Mucosa of descending colon (tissue), 3 donors: ENCODE data around the gene NRG2. TPM values are rescaled to one million over a fixed set of nuclear protein-coding genes. Genes with fewer than 3 reads are reported as not detected.

Experiments used
- ATAC-seq: fragments of 200-7000 bp; cut with Tn5 transposase; one replicate; pipeline ENCODE4 v1.9.1; 2020; ENCODE audit warnings: mild to moderate bottlenecking, moderate library complexity
- DNase-seq, 3 donors: peaks; one replicate each; pipeline ENCODE4 v3.0.0-alpha.2; 2020
- H3K36me3 ChIP-seq: fragments of 200-600 bp; one replicate; pipeline ENCODE4 v1.8.0; 2021; ENCODE audit warnings: low read depth, mild to moderate bottlenecking
- H3K4me1 ChIP-seq: fragments of 200-600 bp; one replicate; pipeline ENCODE4 v1.8.0; 2021; ENCODE audit warnings: low read depth, mild to moderate bottlenecking
- H3K4me3 ChIP-seq: fragments of 200-600 bp; one replicate; pipeline ENCODE4 v1.8.0; 2021; ENCODE audit warnings: mild to moderate bottlenecking
- H3K9me3 ChIP-seq: fragments of 200-600 bp; one replicate; pipeline ENCODE4 v1.8.0; 2021; ENCODE audit warnings: mild to moderate bottlenecking
- CTCF ChIP-seq: fragments of 200-600 bp; IDR thresholded peaks from one replicate; pipeline ENCODE4 v1.8.0; 2022; ENCODE audit warnings: antibody characterized with exemption, mild to moderate bottlenecking
- intact Hi-C, 2 donors: fragments of 100-400 bp; cut with DNase I in 1 of 2; cut with micrococcal nuclease in 1 of 2; formaldehyde crosslinking; loops; one replicate each; pipeline versions ENCODE4 v1.11.0 to v1.11.1; 2022; cut with DNase I, micrococcal nuclease
- total RNA-seq, 3 donors: library from RNA; stranded (reverse); fragmentation: NEBNext Ultra II Directional in 2 of 3; extraction: Animal tissue kit (Norgen Biotek cat#: 25700) in 2 of 3; gene quantifications; one replicate each; pipeline versions ENCODE4 v1.2.1 to v1.2.4, GENCODE V29; 2021 to 2023
- donor health status: DM: no; HTN: no; CAD: no; lungs with moderate emphysema.
- donor health status: DM: no; HTN: no; CAD: no.
- donor health status: DM: no; HTN: yes; CAD: no.

Gene NRG2
- total RNA-seq, 3 donors from 2014 or later = 0.52 to 7.3 (median 0.89) TPM

- no peak for ATAC-seq
- H3K4me1 ChIP-seq = no peaks in the 10 kb centered on the region
- DNase-seq = no peak
- no peak overlapping the region for H3K4me3 ChIP-seq
- intact Hi-C loops = no loop called here
- H3K36me3 ChIP-seq = no peaks in the 10 kb centered on the region
- TF ChIP-seq CTCF = no peak
- no peaks in the 10 kb centered on the region for H3K9me3 ChIP-seq
Measured at GRCh38 chr5:139837711-139838380, 205.3 kb downstream of the NRG2 start.

- Histone ChIP-seq H3K4me1 (no peaks in the 10 kb centered on the region), H3K36me3 (no peaks in the 10 kb centered on the region), H3K4me3 (no peak overlapping the region), H3K9me3 (no peaks in the 10 kb centered on the region)
- no peak for ATAC-seq
- no peak for TF ChIP-seq CTCF
- DNase-seq = no peak
- intact Hi-C loops = no loop called here
Measured at GRCh38 chr5:139836469-139837208, 206.5 kb downstream of the NRG2 start.

GRCh38 chr5:139835656-139836055, 207.4 kb downstream of the NRG2 start:
- intact Hi-C loops = no loop called here
- Histone ChIP-seq H3K4me3 (no peak overlapping the region), H3K9me3 (no peaks in the 10 kb centered on the region), H3K4me1 (no peaks in the 10 kb centered on the region), H3K36me3 (no peaks in the 10 kb centered on the region)
- TF ChIP-seq CTCF = no peak
- DNase-seq = no peak
- no peak for ATAC-seq

GRCh38 chr5:139833525-139833924, 209.6 kb downstream of the NRG2 start:
- no peak for TF ChIP-seq CTCF
- Histone ChIP-seq H3K9me3 (no peaks in the 10 kb centered on the region), H3K4me3 (no peak overlapping the region), H3K36me3 (no peaks in the 10 kb centered on the region), H3K4me1 (no peaks in the 10 kb centered on the region)
- intact Hi-C loops = no loop called here
- ATAC-seq (no peak), DNase-seq (no peak)

GRCh38 chr5:139831624-139832023, 211.5 kb downstream of the NRG2 start:
- no peaks in the 10 kb centered on the region for H3K4me1 ChIP-seq
- no peak for TF ChIP-seq CTCF
- no peak for DNase-seq

More at GRCh38 chr5:139831624-139832023, 211.5 kb downstream of the NRG2 start:
- no peak overlapping the region for H3K4me3 ChIP-seq
- no peak for ATAC-seq
- H3K9me3 ChIP-seq = no peaks in the 10 kb centered on the region
- intact Hi-C loops = no loop called here
- H3K36me3 ChIP-seq = no peaks in the 10 kb centered on the region
